OCI-LY7 (cell line): ENCODE measurements around the gene ZMPSTE24.

ENCODE experiments used
- EZH2phosphoT487 ChIP-seq: fragments of 200-600 bp; sonication (generic); IDR thresholded peaks from 2 replicates; pipeline ENCODE4 v1.6.1; 2018; ENCODE audit warnings: low read depth, borderline replicate concordance, mild to moderate bottlenecking, mixed run types, antibody characterized with exemption, low read length, moderate library complexity, mixed read lengths
- TF ChIP-seq, protein P1 (sequence below): fragments of 200-600 bp; sonication (generic); conservative IDR thresholded peaks from 2 replicates; pipeline ENCODE4 v1.5.1; 2014; ENCODE audit warnings: mild to moderate bottlenecking, antibody characterized with exemption, low read length, moderate library complexity, mixed read lengths

DNA sequence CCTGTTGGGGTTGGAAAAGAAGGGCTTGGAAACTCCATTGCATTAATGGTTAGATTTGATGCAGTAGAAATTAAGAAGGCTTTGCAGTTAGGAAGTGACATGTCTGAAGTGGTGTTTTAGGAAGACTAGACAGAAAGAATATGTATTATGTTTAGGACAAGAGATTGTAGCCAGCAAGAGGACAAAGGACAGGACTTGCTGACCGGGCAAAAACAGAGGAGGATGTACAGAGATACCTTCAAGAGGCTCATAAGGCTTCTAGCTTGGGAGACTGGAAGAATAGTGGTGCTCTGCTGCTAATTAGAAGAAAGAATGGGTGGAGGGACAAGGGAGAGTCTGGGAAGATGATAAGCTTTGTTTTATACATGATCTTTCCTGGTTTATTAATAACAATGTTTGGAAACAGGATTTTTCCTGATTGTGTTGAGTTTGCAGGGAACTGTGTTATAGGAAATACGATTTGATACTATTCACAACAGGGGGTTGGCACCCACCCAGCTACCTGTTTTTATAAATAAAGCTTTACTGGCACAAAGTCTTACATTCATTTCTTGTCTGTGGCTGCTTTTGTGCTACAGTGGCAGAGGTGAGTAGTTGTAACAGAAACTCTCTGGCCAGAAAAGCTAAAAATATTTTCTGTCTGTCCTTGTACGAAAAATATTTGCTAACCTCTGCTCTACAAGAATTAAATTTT is 47.4 kb upstream of the ZMPSTE24 start:
- TF ChIP-seq, protein P1, sequence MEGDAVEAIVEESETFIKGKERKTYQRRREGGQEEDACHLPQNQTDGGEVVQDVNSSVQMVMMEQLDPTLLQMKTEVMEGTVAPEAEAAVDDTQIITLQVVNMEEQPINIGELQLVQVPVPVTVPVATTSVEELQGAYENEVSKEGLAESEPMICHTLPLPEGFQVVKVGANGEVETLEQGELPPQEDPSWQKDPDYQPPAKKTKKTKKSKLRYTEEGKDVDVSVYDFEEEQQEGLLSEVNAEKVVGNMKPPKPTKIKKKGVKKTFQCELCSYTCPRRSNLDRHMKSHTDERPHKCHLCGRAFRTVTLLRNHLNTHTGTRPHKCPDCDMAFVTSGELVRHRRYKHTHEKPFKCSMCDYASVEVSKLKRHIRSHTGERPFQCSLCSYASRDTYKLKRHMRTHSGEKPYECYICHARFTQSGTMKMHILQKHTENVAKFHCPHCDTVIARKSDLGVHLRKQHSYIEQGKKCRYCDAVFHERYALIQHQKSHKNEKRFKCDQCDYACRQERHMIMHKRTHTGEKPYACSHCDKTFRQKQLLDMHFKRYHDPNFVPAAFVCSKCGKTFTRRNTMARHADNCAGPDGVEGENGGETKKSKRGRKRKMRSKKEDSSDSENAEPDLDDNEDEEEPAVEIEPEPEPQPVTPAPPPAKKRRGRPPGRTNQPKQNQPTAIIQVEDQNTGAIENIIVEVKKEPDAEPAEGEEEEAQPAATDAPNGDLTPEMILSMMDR: no peak
- TF ChIP-seq EZH2phosphoT487: no peak
